ENCODE data around the gene COX17.

The COX17 gene

DNA sequence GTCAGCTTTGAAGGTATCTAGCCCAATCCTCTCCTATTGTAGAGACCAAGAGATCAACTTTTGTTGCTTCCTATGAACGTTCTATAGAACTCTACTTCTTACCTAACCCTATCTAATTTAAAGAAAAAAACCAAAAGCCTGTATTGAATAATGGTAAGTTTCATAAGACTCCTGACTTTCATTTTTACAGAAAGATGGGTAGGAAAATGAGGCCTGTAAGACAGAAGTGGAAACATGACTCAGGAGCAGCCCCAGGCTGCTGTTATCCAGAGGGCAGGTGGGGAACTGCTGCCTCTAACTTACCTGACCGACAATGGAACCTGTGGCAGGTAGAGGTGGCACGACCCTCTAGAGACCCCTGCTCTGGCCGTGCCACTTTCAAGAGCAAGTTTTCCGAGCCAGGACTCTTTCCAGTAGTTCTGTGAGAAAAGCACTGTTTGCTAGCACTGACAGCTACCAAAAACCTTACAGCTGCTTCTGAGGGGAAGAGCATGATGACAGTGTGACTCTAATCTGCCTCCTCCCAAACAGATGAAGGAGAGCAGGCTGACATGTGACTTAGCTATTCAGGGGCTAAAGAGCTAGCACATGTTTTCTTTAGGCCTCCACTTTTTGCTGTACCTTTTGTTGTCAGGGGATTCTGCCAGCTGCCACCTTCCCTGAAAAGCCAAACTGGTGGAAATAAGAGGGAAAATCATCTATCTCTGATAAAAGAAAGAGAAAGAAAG, 34.3 kb downstream of the COX17 start:
- DNase-seq: no peak

DNA sequence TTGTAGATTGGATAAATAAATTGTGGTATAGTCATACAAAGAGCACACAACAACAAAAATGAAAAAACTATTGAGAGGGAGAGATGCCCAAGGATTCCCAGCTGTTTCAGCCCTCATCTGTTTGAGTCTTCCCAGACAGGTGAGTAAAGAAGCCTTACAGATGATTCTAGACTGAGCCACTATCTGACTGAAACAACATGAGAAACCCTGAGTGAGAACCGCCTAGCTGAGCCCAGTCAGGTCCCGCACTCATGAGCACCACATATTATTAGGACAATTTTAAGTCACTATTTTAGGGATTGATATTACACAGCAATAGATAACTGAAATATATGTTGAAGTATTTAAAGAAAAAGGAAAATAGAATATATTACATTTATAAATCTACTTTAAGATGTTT, 35.8 kb downstream of the COX17 start:
- no peak for DNase-seq

DNA sequence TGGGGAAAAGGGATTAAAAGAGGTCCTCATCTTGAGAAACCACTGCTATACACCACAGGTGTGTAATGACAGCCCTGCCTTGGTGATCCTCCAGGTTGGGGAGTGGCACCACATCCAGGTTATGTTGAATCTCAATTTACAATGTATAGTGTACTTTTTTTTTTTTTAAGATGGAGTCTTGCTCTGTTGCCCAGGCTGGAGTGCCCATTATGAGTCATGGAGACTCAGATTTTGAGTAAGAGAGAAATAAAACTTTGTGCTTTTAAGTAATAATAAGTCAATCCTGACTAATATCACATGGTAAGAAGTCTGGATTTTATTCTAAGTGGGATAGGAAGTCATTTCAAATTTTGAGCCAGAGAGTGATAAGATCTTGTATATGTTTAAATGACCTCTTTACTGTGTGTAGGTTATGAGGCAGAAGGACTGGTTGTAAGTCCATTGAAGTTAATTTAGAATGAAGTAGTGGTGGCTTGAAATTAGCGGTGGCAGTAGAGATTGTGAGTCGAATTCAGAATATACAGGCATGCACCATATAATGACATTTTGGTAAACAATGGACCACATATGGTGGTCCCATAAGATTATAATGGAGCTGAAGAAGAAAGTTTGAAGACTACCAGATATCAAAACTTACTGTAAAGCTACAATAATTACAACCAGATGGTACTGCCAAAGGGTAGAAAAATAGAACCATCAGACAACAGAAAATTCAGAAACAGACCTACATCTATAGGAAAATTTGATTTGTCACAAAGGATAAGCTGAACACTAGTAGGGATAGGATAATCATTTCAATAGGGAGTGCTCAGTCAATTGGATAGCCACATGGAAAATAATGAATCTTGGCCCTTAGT, 37.5 kb downstream of the COX17 start:
- DNase-seq: no peak

DNA sequence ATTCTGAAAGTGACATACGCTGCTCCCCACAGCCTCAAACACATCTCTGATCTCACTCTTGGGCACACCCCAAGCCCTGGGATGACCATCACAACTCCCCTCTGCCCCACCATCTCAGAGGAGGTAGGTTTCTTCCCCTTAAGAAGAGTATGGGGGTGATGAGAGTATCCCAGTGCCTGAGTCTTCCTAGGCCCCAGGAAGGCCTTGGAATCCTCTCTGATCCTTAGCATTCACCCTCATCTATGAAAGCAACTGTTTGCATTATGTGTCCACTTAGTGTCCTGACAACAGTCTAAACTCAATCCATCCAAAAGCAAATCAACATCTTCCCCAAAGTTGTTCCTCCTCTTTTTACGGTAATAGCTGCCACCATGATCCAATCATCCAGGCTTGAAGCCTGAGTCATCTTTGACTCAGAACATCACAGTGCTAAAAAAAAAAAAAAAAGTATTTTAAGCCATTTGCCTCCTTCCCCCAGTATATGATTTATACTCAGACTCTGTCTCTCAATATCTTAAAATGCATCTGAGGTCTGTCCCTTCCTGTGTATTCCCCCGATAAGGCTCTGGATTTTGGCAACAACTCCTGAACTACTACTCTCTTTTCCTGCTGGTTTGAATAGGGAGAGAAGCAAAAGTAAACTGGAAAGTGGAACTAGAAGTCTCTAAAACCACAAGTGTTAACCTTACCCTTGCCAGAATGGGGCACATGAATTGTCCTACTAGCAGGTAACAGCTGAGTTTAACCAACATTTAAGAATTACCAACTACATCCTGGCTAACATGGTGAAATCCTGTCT, 39.3 kb downstream of the COX17 start:
- DNase-seq: no peak

DNA sequence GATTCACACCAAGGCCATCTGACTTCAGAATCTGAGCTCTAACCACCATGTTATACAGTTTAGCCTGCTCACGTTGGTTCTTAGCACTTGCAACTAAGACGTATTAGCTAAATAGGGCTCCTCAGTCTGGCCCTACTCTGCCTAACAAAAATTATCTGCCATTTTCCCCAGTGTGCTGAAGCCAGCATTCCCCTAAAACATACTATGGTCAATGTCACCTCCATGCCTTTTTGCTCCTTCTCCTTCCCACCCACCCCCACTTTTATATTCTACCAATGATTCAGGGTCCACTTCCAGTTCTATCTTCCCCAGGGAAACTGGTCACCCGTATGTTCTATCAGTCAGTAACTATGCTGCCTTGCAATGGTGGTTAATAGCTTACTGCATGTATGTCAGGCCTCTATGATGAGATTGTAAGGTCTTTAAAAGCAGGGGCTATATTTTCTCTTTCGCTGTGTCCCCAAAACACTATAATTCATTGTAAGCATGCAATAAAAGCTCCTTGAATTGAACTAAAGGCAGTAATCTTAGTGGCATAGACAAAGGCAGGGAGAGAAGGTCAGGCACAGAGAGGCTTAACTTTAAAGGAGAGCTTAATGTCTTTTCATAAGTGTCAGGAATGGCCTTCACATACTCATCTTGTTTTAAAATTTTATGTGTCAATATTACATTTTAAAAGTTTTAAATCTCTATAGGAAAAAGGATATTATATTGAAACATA, 40.2 kb downstream of the COX17 start:
- no peak for DNase-seq

DNA sequence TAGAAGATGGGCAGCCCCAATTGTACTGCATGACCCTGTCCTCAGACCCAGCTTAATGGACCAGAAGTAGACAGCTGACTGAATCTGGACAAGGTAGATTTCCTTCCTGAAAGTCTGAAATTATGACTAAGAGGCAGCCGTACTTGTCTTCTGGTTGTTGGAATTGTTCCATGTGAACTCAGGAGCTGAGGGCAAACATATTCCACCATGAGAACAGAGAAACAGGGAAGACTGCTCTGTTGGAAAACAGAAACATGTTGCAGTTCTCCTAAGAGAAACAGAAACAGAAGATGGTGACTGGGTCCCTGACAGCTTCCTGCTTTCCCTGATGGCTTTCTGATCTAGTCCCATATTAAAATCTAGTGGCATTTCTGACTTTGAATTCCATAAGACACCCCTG, 41.0 kb downstream of the COX17 start:
- DNase-seq: no peak

DNA sequence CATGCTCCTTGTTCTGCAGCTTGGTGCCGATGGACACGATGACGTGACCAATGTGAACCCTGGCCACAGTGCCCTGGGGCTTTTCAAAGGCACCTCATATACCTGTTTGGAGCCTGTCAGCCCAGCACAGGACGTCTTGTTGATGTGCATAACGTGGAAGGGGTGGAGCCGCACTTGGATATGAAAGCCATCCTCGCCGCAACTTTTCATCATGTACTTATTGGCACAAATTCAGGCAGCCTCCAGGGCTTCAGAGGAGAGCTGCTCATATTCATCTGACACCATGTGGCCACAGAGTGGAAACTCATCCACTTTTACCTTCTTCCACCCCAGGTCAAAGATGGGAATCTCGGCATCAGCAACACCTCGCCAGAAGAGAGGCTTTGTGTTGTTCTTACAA, 41.5 kb downstream of the COX17 start:
- DNase-seq: no peak

DNA sequence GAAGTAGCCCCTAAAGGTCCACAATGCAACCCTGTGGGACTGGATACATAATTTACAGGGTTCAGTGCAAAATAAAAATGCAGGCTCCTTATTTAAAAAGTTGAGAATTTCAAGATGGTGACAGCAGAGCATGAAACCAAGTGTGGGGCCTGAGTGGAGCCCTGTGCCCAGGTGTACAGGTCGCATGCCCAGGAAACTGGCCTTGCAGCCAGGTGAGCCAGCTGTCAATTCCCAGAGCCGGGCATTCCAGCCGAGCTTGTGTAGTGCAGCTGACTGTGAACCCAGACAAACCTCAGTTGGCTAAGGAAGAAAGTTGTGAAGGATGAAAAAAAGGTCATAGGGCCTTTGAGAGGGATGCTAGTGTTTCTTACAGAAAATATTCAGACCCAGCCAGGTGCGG, 44.4 kb downstream of the COX17 start:
- no peak for DNase-seq

DNA sequence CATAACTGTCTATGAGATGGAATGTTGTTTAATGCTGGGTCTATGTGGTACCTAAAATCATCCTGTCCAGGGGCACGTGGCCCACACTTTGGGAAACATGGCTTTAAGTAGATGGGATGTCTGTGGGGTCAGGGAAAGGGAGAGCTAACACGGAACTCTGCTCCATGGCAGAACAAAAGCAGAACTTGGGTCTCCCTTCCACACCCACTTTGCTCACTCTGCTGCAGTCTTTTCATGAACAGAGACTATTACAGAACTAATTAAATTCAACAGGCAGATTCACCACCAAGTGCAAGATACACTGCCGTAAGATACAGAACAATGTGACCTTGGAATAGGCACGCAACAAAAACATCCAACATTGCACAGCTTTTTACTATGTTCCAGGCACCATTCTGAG, 45.0 kb downstream of the COX17 start:
- no peak for DNase-seq

DNA sequence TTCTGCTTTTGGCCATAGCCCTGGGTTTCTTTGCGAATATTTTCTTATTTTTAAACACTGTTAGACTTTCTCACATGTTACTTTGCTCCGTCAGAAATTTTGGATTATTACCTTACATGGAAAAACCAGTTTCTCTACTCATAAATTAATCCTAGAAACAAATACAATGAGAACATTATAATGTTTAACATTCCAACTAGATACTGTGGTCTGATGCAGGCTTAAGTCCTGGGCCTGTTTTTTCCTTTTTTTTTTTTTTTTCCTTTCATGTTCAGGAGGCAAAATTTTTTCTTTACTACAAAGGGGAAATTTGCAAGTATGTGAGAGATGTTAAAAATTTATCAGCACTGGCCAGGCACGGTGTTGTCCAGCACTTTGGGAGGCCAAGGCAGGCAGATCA, 45.7 kb downstream of the COX17 start:
- DNase-seq: no peak

DNA sequence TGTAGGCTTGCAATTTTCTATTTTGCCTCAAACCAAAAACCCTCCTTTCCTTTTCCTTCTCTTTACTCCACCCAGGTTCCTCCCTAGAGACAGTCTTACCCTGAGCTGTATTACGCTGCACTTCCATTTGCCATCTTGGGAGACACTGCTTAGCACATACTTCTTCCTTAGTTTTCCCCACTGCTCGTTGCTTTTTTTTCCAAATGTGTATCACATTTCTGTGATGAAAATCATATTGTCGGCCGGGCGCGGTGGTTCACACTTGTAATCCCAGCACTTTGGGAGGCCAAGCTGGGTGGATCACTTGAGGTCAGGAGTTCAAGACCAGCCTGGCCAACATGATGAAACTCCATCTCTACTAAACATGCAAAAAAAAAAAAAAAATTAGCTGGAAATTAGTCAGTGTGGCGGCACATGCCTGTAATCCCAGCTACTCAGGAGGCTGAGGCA, 46.3 kb downstream of the COX17 start:
- DNase-seq: no peak

DNA sequence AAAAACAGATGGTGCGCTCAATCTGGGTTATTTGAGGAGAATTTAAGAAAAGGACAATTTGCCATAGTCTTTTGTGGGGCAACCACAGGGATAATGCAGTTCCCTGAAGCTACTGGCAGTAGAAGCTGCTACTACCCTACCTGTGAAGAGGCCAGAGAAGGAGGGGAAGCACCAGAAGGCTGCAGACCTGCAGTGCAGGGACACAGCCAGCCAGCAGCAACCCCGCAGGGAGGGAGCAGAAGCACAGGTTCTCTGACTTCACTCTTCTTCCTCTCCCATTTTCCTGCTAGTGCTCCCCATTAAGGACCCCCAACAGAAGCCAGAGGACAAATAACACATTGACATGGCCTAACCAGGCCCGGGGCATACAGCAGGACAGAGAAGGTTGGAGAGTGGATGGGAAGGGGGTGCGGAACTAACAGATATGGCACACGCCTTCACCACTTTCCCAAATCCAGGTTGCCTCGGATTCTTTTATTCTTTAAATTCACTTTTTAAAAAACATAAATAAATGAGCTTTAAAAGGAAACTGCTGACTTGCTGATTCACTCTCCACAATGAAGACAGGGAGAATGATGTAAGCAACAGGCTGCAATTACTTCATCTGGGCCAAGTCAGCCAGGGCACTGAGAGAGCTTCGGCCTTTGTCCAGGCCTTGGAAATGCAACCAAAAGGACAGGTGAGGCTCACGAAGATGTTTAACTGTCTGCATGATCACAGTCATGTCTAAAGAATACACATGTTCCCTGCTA, 46.9 kb downstream of the COX17 start:
- DNase-seq: no peak

DNA sequence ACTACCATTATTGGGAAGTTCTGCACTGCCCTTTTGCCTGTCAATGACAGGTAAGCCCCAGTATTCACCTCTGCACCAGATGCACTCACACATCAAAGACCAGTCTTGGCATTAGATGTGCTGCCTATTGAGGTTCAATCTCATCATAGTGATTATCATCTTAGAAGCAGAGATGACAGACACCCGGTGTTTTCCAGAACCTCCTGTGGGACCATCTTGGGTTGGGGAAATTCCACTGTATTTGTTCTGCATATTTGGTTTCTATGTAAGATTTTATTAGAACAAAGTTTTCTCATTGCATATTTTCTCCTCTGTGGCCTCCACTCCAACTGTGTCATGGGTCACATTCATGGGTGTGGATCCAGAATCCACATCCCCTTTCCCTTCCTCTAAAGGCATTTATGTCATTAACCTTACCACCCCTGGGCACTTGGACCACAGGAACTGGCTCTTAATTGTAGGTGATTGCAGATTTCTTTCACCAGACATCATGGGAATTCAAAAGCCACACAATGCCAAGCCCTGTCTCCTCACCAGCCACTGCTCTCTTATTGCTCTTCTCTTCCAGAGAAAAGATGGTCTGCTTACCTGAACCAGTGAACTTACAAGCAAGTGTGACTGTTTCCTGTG, 48.3 kb downstream of the COX17 start:
- DNase-seq: no peak

DNA sequence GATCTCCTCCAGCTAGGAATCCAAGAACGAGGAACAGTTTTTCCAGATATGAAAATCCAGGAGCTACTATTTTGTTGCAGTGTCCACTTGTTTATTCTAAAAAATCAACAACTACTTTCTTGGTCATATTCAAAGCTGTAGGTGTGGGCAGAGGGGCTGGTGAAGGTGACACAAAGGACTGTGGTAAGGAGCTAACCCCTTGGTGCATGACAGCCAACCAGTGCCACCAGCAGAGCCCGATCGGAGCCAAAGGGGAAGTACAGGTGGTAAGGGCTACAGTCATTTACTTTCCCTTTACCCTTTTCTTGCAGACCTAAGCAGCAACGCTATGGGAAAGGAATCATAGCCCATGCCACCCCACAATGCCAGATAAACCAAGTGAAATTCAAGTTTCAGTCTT, 48.8 kb downstream of the COX17 start:
- no peak for DNase-seq

DNA sequence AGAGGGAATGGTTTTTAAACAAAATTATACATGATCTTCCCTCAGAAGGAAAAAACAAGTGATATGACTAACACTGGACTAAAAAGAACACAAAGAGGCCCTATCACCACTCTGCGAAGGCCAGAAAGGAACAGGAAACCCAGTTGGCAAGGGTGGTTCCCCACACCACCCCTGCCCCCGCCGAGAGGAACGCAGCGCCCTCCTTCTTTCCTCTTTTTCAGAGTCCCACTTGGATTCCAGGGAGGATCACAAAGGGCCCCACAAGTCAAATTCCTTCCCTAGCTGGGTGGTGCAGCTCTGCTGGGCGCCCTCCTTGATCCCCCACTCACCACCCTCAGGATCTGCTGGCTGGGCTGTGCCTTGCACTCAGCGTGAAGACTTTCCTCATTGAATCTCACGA, 49.7 kb downstream of the COX17 start:
- no peak for DNase-seq

DNA sequence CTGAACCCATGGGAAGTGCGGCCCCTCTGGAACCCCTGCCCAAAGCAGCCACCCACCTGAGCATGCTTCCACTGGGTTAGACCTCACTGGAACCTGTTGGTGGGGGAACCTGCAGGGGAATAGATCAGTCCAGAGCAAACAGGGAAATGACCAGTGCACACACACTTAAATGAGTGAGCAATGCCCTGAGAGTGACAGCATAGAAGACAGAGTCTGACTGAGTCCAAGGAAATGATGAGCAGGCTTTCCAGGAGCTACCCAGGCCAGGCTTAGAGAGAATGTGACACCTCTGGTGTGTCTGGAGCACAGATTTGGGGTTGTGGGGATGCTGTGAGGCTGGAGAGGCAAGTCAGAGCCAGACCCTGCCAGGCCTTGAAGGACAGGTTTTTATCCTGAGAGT, 51.0 kb downstream of the COX17 start:
- DNase-seq: no peak

DNA sequence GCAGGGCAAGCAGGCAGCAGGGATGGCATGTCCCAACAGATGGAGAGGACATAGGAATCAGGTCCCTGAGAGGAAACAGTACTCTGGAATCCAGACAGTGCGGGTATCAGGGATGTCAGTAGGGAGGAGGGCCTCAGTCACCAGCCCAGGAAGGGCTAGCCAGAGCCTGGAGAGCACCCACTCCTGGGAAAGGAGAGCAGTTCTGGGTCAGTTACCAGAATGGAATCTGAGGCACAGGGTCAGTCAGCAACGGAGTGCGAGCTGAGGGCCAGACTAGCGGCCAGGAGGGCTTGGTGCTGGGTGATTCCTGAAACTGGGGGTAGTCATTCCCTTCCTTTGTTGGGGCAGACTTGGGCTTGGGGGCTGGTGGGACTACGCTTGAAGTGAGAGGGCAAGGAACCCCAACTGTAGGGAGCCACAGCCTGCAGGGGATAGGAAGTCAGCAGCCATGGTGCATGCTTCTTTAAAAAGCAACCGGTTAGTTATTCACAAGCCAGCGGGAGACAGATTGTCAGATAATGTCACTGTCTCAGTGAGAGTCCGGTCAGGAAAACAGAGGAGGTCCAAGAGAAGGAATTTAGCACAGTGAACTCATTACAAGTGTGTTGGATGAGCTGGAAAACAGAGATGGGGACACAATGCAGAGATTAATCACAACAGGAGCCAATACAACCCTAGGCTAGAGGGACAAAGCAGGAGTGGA, 51.6 kb downstream of the COX17 start:
- DNase-seq: no peak

DNA sequence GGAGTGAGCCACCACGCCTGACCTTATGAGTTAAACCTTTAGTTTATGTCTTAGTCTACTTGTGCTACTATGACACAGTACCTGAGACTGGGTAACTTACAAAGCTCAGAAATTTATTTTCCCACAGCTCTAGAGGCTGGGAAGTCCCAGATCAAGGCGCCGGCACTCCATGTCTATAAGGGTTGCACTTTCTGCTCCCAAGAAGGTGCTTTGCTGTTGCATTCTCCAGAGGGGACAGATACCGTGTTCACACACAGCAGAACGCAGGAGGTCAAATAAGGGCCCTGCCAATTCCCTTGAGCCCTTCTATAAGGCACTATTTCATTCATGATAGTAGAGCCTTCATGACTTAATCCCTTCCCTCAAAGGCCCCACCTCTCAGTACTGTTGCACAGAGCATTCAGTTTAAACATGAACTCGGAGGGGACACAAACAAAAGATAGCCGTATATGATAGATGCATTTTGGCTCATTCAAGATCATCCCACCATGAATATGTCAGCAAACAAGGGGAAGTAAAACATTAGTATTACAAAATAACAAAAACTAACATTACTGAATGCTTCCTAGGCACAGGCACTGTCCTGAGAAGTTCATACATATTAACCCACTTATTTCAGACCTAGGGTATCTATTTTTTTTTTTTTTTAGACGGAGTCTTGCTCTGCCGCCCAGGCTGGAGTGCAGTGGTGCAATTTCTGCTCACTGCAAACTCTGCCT, 53.0 kb downstream of the COX17 start:
- no peak for DNase-seq

DNA sequence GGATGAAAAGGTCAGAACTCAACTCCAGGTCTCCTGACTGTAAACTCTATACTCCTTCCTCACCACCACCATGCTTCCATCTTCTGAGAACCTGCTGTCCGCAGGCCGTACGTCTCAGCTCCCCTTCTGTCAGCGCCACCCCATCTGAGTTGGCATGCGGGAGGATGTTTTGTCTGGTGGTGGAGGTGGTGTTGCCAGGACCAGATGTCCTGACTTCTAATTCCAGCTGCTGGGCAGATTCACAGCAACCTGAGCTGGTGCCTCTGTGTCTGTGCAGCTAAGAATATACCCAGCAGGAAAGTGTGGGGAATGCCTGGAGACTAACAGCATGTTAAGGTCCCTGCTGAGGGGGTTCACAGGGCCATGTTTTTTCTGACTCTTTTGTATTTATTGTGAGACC, 56.3 kb downstream of the COX17 start:
- DNase-seq: no peak
